ENCODE data around the gene TLR3. TPM values are rescaled to one million over a fixed set of nuclear protein-coding genes. Genes with fewer than 3 reads are reported as not detected.
A peak's percentile ranks its signal among the peaks of the same experiment; 100 is the strongest.

Gene TLR3
- total RNA-seq, 1 experiment from 2014 or later = 8.0 TPM

GRCh38 chr4:186097386-186097785 lies 28.4 kb downstream of the TLR3 start:
- Mint-ChIP-seq H3K4me1 (ENCODE audit: low read depth, unreplicated experiment) (no peaks in the 10 kb centered on the region), H3K9me3 (ENCODE audit: low read depth, unreplicated experiment) (no peaks in the 10 kb centered on the region), H3K4me3 (ENCODE audit: low read depth, unreplicated experiment) (no peak overlapping the region), H3K36me3 (ENCODE audit: insufficient read depth, unreplicated experiment) (no peaks in the 10 kb centered on the region), H3K27ac (ENCODE audit: unreplicated experiment) (no peak overlapping the region), H3K27me3 (ENCODE audit: unreplicated experiment) (peaks cover 22% of the 10 kb centered on the region)
- no peak for TF ChIP-seq CTCF (IDR thresholded peaks at IDR 0.05; ENCODE audit: unreplicated experiment)
- DNase-seq = no peak
- BruUV-seq (replicated peaks) = no TSS peak
- CTCF ChIA-PET = interaction anchor here (2.0 kb wide), 1 partner anchor 40 kb away, joined by 6 read pairs; no protein-coding TSS in a partner anchor
- intact Hi-C loops (cut with micrococcal nuclease; ENCODE audit: unreplicated experiment) = no loop called here

- no peaks in the 10 kb centered on the region for H3K4me1 Mint-ChIP-seq (ENCODE audit: low read depth, unreplicated experiment)
- no peak for TF ChIP-seq CTCF (IDR thresholded peaks at IDR 0.05; ENCODE audit: unreplicated experiment)
- H3K9me3 Mint-ChIP-seq (ENCODE audit: low read depth, unreplicated experiment) = peaks cover 3% of the 10 kb centered on the region
- CTCF ChIA-PET = no interaction called here
- H3K27ac Mint-ChIP-seq (ENCODE audit: unreplicated experiment) = no peak overlapping the region
- DNase-seq = no peak
- H3K36me3 Mint-ChIP-seq (ENCODE audit: insufficient read depth, unreplicated experiment) = peaks cover 18% of the 10 kb centered on the region
- intact Hi-C loops (cut with micrococcal nuclease; ENCODE audit: unreplicated experiment) = no loop called here
- no TSS peak for BruUV-seq (replicated peaks)
- no peaks in the 10 kb centered on the region for H3K27me3 Mint-ChIP-seq (ENCODE audit: unreplicated experiment)
- no peak overlapping the region for H3K4me3 Mint-ChIP-seq (ENCODE audit: low read depth, unreplicated experiment)
Measured at GRCh38 chr4:186102931-186103330, 34.0 kb downstream of the TLR3 start.

GRCh38 chr4:186104114-186104889 lies 35.3 kb downstream of the TLR3 start, which contains the start of gene FAM149A:
Gene FAM149A, plus strand, starts transcription at chr4:186104704.
- Mint-ChIP-seq H3K4me3 (ENCODE audit: low read depth, unreplicated experiment) (peak within 1 kb of the TSS; percentile 75), H3K4me1 (ENCODE audit: low read depth, unreplicated experiment) (peaks cover 8% of the 10 kb centered on the region), H3K9me3 (ENCODE audit: low read depth, unreplicated experiment) (peaks cover 3% of the 10 kb centered on the region), H3K27ac (ENCODE audit: unreplicated experiment) (peak within 1 kb of the TSS; percentile 61), H3K27me3 (ENCODE audit: unreplicated experiment) (no peaks in the 10 kb centered on the region), H3K36me3 (ENCODE audit: insufficient read depth, unreplicated experiment) (peaks cover 18% of the 10 kb centered on the region)
- peak; percentile 69 for DNase-seq
- BruUV-seq (replicated peaks) = no TSS peak
- CTCF ChIA-PET = interaction anchor here (2.8 kb wide), 1 partner anchor 36 kb away, joined by 9 read pairs; no protein-coding TSS in a partner anchor
- no peak for TF ChIP-seq CTCF (IDR thresholded peaks at IDR 0.05; ENCODE audit: unreplicated experiment)
- intact Hi-C loops (cut with micrococcal nuclease; ENCODE audit: unreplicated experiment) = no loop called here

GRCh38 chr4:186104890-186105646 lies 36.1 kb downstream of the TLR3 start:
- CTCF ChIA-PET = interaction anchor here (1.1 to 2.8 kb wide), 2 partner anchors 37 to 86 kb away, joined by 3 to 9 read pairs; partner anchors contain the start of gene CYP4V2
- H3K36me3 Mint-ChIP-seq (ENCODE audit: insufficient read depth, unreplicated experiment) = peaks cover 18% of the 10 kb centered on the region
- DNase-seq = peak; percentile 39
- no peaks in the 10 kb centered on the region for H3K27me3 Mint-ChIP-seq (ENCODE audit: unreplicated experiment)
- peak overlapping the region; percentile 75 for H3K4me3 Mint-ChIP-seq (ENCODE audit: low read depth, unreplicated experiment)
- BruUV-seq (replicated peaks) = no TSS peak
- no peak for TF ChIP-seq CTCF (IDR thresholded peaks at IDR 0.05; ENCODE audit: unreplicated experiment)
- H3K27ac Mint-ChIP-seq (ENCODE audit: unreplicated experiment) = peak overlapping the region; percentile 61
- peaks cover 9% of the 10 kb centered on the region for H3K4me1 Mint-ChIP-seq (ENCODE audit: low read depth, unreplicated experiment)
- peaks cover 3% of the 10 kb centered on the region for H3K9me3 Mint-ChIP-seq (ENCODE audit: low read depth, unreplicated experiment)
- intact Hi-C loops (cut with micrococcal nuclease; ENCODE audit: unreplicated experiment) = loop anchor here (5.0 kb wide), 1 partner anchor 42 kb away; no protein-coding TSS in a partner anchor

All from Calu3 (cell line).